ENCODE measurements around the gene PRCC. TPM values are rescaled to one million over a fixed set of nuclear protein-coding genes. Genes with fewer than 3 reads are reported as not detected.

PRCC gene
- total and polyA plus RNA-seq, 2 of the 8 experiments (the other 6 are each of a cell fraction or from before 2014, with no cell fraction given): 95.2 to 115 TPM

- no peak for TF ChIP-seq TEAD4 (IDR thresholded peaks at IDR 0.05; ENCODE audit: low read depth, low read length)
- TF ChIP-seq POU5F1 (IDR thresholded peaks at IDR 0.05; ENCODE audit: low read depth, low read length): no peak
- TF ChIP-seq MAX (IDR thresholded peaks at IDR 0.05): no peak
- no peak for TF ChIP-seq SUZ12 (IDR thresholded peaks at IDR 0.05; ENCODE audit: low read length)
- no peak for TF ChIP-seq CHD2 (IDR thresholded peaks at IDR 0.05; ENCODE audit: low read length)
- TF ChIP-seq SP2 (IDR thresholded peaks at IDR 0.05; ENCODE audit: low read length): no peak
- no peak for TF ChIP-seq YY1 (IDR thresholded peaks at IDR 0.05; ENCODE audit: low read depth, low read length)
These were observed 36.7 kb downstream of the PRCC start (continued) for GRCh38 chr1:156804026-156804425.
